ENCODE data around the gene USP24.

DNA sequence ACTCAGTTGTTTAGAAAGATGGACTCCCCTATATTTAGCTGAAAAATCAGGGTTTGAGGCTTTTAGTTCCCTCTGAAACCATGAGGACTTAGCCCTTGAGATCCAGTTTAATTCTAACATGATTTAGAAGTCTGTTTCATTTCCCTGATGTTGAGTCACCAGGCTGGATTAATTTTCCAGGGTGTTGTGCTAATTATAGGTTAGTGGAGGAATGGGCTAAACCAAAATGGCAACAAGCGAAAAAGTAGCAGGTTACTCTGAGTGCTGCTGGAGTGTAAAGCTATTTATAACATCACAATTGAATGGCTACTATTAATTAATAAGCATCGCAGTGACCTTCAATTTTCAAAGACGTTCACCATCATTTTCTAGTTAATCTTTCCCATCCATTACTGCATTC lies 15.5 kb upstream of the USP24 start:
- TF ChIP-seq POLR2A (IDR thresholded peaks at IDR 0.05) = no peak
- TF ChIP-seq, protein P1, sequence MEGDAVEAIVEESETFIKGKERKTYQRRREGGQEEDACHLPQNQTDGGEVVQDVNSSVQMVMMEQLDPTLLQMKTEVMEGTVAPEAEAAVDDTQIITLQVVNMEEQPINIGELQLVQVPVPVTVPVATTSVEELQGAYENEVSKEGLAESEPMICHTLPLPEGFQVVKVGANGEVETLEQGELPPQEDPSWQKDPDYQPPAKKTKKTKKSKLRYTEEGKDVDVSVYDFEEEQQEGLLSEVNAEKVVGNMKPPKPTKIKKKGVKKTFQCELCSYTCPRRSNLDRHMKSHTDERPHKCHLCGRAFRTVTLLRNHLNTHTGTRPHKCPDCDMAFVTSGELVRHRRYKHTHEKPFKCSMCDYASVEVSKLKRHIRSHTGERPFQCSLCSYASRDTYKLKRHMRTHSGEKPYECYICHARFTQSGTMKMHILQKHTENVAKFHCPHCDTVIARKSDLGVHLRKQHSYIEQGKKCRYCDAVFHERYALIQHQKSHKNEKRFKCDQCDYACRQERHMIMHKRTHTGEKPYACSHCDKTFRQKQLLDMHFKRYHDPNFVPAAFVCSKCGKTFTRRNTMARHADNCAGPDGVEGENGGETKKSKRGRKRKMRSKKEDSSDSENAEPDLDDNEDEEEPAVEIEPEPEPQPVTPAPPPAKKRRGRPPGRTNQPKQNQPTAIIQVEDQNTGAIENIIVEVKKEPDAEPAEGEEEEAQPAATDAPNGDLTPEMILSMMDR (IDR thresholded peaks at IDR 0.05) = no peak
- TF ChIP-seq POLR2AphosphoS5 (IDR thresholded peaks at IDR 0.05) = no peak
